ENCODE results near the gene MYOG. TPM values are rescaled to one million over a fixed set of nuclear protein-coding genes. Genes with fewer than 3 reads are reported as not detected.

Gene MYOG
- total and polyA plus RNA-seq, 2 of the 4 experiments (the other 2 are of a cell fraction), result not detected

DNA sequence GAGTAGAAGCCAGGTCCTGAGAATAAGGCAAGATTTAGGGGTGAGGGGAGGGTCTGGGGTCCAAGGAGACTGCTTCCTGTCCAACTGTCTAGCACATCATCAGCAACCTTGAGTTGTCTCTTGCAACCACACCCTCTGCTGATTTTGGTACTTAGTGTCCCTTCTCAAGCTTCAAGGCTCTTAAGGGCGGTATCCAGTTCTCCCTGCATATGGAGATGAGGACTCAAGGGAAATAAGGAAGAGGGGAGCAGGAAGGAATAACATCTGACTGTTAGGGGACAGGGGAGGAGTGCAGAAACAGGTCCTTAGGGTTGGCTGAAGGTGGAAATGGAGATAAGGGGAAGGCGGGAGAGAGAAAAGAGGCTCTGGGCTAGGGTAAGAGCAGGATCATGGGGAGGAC lies 12.3 kb downstream of the MYOG start:
- Histone ChIP-seq H3K9ac (ENCODE audit: low read depth, low read length) (no peak overlapping the region), H3K4me1 (ENCODE audit: control insufficient read depth, insufficient read depth, low read length) (no peaks in the 10 kb centered on the region), H4K20me1 (ENCODE audit: insufficient read depth, low read length) (no peaks in the 10 kb centered on the region; the same call in 1 of the 2 replicates), H3K9me3 (ENCODE audit: control insufficient read depth, insufficient read depth, low read length) (no peaks in the 10 kb centered on the region), H2BK5ac (ENCODE audit: low read depth, low read length, poor library complexity, severe bottlenecking) (no peak overlapping the region), H3K27ac (ENCODE audit: insufficient read depth, low read length) (no peak overlapping the region), H3K36me3 (ENCODE audit: control insufficient read depth, insufficient read depth, low read length) (peaks cover 14% of the 10 kb centered on the region), H3K14ac (replicated peaks; ENCODE audit: low read depth, low read length) (no peak overlapping the region), H3K56ac (ENCODE audit: extremely low read depth, insufficient read depth, low read length) (no peak overlapping the region), H3K18ac (ENCODE audit: low read depth, low read length) (no peak overlapping the region), H3K23ac (ENCODE audit: low read depth, low read length) (no peak overlapping the region), H2BK15ac (ENCODE audit: low read depth, low read length) (no peak overlapping the region), H2AK5ac (ENCODE audit: low read depth, low read length) (no peak overlapping the region), H2BK20ac (ENCODE audit: low read depth, low read length) (no peak overlapping the region), H3K4me2 (ENCODE audit: low read depth, low read length) (no peak overlapping the region), H4K91ac (ENCODE audit: insufficient read depth, low read depth, low read length) (no peak overlapping the region), H2AK9ac (replicated peaks; ENCODE audit: low read depth, low read length, poor library complexity) (no peak overlapping the region), H3K27me3 (ENCODE audit: control insufficient read depth, insufficient read depth, low read length) (peaks cover 21% of the 10 kb centered on the region; the same call in 1 of the 2 replicates), H3K79me1 (ENCODE audit: low read depth in 1 of 2, low read length in 2 of 2) (no peaks in the 10 kb centered on the region), H3K4ac (ENCODE audit: low read depth, low read length) (no peak overlapping the region), H2BK120ac (ENCODE audit: low read depth, low read length) (no peak overlapping the region), H4K8ac (ENCODE audit: low read depth in 2 of 2, low read length in 2 of 2) (no peak overlapping the region), H2AFZ (replicated peaks; ENCODE audit: low read length, poor library complexity) (no peak overlapping the region), H3K4me3 (ENCODE audit: insufficient read depth, low read depth, low read length) (no peak overlapping the region), H4K5ac (ENCODE audit: low read depth, low read length) (no peak overlapping the region), H3K9me1 (ENCODE audit: insufficient read depth, low read length) (no peaks in the 10 kb centered on the region)
- TF ChIP-seq MAFK (IDR thresholded peaks at IDR 0.05; ENCODE audit: low read depth, low read length) (no peak), SMC3 (IDR thresholded peaks at IDR 0.05; ENCODE audit: low read depth, low read length) (no peak), RCOR1 (IDR thresholded peaks at IDR 0.05; ENCODE audit: insufficient replicate concordance, low read length) (no peak)
- ATAC-seq (ENCODE audit: low read depth), result no peak
- no CpG with 5 or more reads among the region's 2 CpGs for WGBS, 2 experiments (ENCODE audit: extremely low coverage in 2 of 2, insufficient read length in 1 of 2)
- dilution Hi-C loops (cut with HindIII; ENCODE audit: low sequenced_read_pairs, unreplicated experiment), result no loop called here
- in situ Hi-C loops (cut with MboI; ENCODE audit: low sequenced_read_pairs), result no loop called here
- CTCF ChIA-PET, result no interaction called here
- POLR2A ChIA-PET (ENCODE audit: unreplicated experiment), result no interaction called here
- no TSS peak for BruUV-seq (replicated peaks)
- intact Hi-C loops (cut with micrococcal nuclease), result no loop called here
- DNase-seq, result no peak

Data from IMR-90 (cell line).